Ovary (tissue), 3 donors: ENCODE results near the gene EPB41L1.

ENCODE experiments used
- POLR2A ChIP-seq: fragments of 450-650 bp; IDR thresholded peaks from one replicate; pipeline ENCODE4 v1.6.1; 2017; ENCODE audit warnings: antibody characterized with exemption, mild to moderate bottlenecking, moderate library complexity
- TF ChIP-seq, protein P1 (sequence below), 3 donors: fragments of 450-650 bp in 2 of 3; fragments of 200-600 bp in 1 of 3; IDR thresholded peaks; one replicate each; pipeline versions ENCODE4 v1.5.1 to v1.8.0; 2016 to 2022; ENCODE audit warnings: antibody characterized with exemption in 3 of 3, mild to moderate bottlenecking in 1 of 3
- donor health status: DM: no; HTN: no; CAD: no.

DNA sequence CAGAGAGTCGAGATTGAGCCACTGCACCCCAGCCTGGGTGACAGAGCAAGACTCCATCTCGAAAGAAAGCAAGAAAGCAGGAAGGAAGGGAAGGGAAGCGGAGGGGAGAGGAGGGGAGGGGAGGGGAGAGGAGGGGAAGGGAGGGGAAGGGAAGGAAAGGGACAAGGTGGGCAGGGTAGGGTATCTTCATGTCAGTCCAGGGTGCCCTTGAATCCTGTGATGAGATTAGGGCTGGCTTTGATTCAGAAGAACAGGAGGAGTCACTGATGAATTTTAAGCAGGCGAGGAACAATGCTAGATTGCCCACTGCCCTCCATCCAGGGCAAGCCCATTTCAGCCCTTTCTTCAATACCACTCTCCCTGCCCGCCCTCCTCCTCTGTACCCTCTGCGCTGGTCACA lies 35.0 kb upstream of the EPB41L1 start:
- TF ChIP-seq, protein P1, sequence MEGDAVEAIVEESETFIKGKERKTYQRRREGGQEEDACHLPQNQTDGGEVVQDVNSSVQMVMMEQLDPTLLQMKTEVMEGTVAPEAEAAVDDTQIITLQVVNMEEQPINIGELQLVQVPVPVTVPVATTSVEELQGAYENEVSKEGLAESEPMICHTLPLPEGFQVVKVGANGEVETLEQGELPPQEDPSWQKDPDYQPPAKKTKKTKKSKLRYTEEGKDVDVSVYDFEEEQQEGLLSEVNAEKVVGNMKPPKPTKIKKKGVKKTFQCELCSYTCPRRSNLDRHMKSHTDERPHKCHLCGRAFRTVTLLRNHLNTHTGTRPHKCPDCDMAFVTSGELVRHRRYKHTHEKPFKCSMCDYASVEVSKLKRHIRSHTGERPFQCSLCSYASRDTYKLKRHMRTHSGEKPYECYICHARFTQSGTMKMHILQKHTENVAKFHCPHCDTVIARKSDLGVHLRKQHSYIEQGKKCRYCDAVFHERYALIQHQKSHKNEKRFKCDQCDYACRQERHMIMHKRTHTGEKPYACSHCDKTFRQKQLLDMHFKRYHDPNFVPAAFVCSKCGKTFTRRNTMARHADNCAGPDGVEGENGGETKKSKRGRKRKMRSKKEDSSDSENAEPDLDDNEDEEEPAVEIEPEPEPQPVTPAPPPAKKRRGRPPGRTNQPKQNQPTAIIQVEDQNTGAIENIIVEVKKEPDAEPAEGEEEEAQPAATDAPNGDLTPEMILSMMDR (IDR thresholded peaks at IDR 0.05): no peak
- no peak for TF ChIP-seq POLR2A
